PC-9 (cell line): Measurements from ENCODE around the gene PSMG2. TPM values are rescaled to one million over a fixed set of nuclear protein-coding genes. Genes with fewer than 3 reads are reported as not detected.

Experiments
- BruUV-seq: library from RNA; stranded (reverse); fragments of 400-500 nt; replicated peaks from 2 replicates; lab custom pipeline; 2021; lab: Mats Ljungman, UMichigan
- CTCF ChIA-PET: fragments of 300-600 bp; sonication (Branson Sonifier 250); formaldehyde crosslinking; loops from one replicate; lab custom pipeline; 2022; ENCODE audit warnings: antibody characterized with exemption; lab: Charles Lee
- POLR2A ChIA-PET: fragments of 300-600 bp; sonication (Branson Sonifier 250); formaldehyde crosslinking; loops from one replicate; lab custom pipeline; 2022; ENCODE audit warnings: antibody characterized with exemption; ENCODE audit not compliant: unreplicated experiment; lab: Charles Lee
- DNase-seq, 2 experiments: peaks; one replicate each; pipeline versions ENCODE4 v3.0.0 to v3.0.0-alpha.2; 2015 to 2022; ENCODE audit warnings: mixed read lengths in 1 of 2
- H2AFZ ChIP-seq: fragments of 200-600 bp; sonication (generic); 2 replicates; pipeline ENCODE4 v1.8.1; 2017; ENCODE audit warnings: antibody characterized with exemption
- H3F3A ChIP-seq: fragments of 200-600 bp; sonication (generic); 2 replicates; pipeline ENCODE4 v1.8.1; 2017; ENCODE audit warnings: antibody characterized with exemption, mild to moderate bottlenecking, low read depth; ENCODE audit not compliant: insufficient read depth
- H3K27ac ChIP-seq: fragments of 200-600 bp; sonication (generic); 2 replicates; pipeline ENCODE4 v1.6.1; 2016; ENCODE audit warnings: mixed run types
- H3K27me3 ChIP-seq: fragments of 200-600 bp; sonication (generic); 2 replicates; pipeline ENCODE4 v1.6.1; 2016; ENCODE audit warnings: low read depth, mixed run types; ENCODE audit not compliant: insufficient read depth
- H3K36me3 ChIP-seq: fragments of 200-600 bp; sonication (generic); 2 replicates; pipeline ENCODE4 v1.6.1; 2016; ENCODE audit warnings: low read depth, mixed run types
- H3K4me1 ChIP-seq: fragments of 200-600 bp; sonication (generic); replicated peaks from 2 replicates; pipeline ENCODE4 v1.6.1; 2016; ENCODE audit warnings: mixed run types; ENCODE audit not compliant: insufficient read depth
- H3K4me2 ChIP-seq: fragments of 200-600 bp; sonication (generic); 2 replicates; pipeline ENCODE4 v1.6.1; 2017; ENCODE audit warnings: mixed run types
- H3K4me3 ChIP-seq: fragments of 200-600 bp; sonication (generic); 2 replicates; pipeline ENCODE4 v1.6.1; 2016; ENCODE audit warnings: mixed run types
- H3K79me2 ChIP-seq: fragments of 200-600 bp; sonication (generic); 2 replicates; pipeline ENCODE4 v1.6.1; 2017; ENCODE audit warnings: low read depth, mixed run types
- H3K9me2 ChIP-seq: fragments of 200-600 bp; sonication (generic); 2 replicates; pipeline ENCODE4 v1.8.1; 2017; ENCODE audit warnings: mild to moderate bottlenecking; ENCODE audit not compliant: insufficient read depth
- H3K9me3 ChIP-seq: fragments of 200-600 bp; sonication (generic); 2 replicates; pipeline ENCODE4 v1.8.1; 2016; ENCODE audit warnings: low read depth; ENCODE audit not compliant: insufficient read depth
- H4K20me1 ChIP-seq: fragments of 200-600 bp; sonication (generic); 2 replicates; pipeline ENCODE4 v1.8.1; 2017; ENCODE audit not compliant: insufficient read depth
- EZH2 ChIP-seq: fragments of 200-600 bp; sonication (generic); IDR thresholded peaks from 2 replicates; pipeline ENCODE4 v1.8.0; 2017; ENCODE audit warnings: antibody characterized with exemption, low read depth
- intact Hi-C: fragments of 100-400 bp; cut with micrococcal nuclease; formaldehyde crosslinking; loops from one replicate; pipeline ENCODE4 v1.10.0; 2022; ENCODE audit not compliant: unreplicated experiment
- total RNA-seq: library from RNA; stranded (reverse); gene quantifications from 2 replicates; pipeline ENCODE4 v1.2.3, GENCODE V29; 2021
- TF ChIP-seq, protein P1 (sequence below): fragments of 200-600 bp; sonication (generic); conservative IDR thresholded peaks from 2 replicates; pipeline ENCODE4 v1.6.1; 2017; ENCODE audit warnings: mixed run types, antibody characterized with exemption, mild to moderate bottlenecking, moderate library complexity

The PSMG2 gene
- total RNA-seq, 1 experiment from 2014 or later = 123 TPM

DNA sequence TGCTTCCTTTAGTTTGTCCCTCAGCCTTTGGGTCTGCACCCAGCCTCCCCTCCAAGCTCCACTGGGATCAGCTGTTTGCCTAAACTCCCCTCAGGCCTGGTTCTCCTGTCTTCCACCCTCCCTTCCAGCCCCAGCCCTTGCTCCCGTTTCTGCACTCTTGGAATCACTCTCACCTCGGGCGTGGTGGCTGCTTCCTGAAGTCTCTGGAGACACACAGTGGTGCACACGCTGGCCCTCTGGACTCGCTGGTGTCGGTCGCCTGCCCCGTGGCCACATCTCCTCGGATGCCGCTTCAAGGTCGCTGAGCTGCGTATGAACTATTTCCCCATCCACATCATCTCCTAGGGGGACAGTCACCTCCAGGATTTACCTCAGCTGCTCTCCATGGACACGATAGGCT, 46.3 kb downstream of the PSMG2 start:
- no peaks in the 10 kb centered on the region for H3K4me1 ChIP-seq

DNA sequence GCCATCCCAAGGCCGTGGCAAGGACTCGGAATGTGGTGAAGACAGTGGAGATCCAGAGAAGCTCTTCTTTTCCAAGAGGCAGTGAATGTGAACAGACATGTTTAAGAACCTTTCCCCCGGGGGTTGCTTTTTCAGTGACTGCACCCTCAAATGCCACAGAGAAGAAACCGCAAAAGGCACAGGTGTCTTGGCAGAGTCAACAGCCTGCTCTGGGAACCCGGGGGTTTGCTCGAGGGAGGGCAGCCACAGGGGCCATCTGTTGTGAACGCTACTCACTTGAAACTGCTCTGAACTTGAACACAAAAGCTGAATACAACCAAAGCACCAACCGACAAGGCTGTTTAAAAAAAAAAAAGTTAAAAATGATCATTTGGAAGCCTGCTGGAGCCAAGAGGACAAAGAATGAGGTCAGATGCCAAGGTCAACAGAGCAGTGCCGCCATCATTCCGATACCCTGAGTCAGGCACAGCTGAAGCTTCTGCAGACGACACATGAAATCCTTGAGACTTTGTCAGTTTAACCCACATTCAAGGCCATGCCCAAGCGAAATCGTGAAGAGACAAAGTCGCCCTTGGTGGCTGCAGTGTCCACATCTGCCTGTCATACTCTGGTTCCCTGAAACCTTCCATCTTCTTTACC, 47.4 kb downstream of the PSMG2 start:
- no peaks in the 10 kb centered on the region for H3K27me3 ChIP-seq
- TF ChIP-seq, protein P1, sequence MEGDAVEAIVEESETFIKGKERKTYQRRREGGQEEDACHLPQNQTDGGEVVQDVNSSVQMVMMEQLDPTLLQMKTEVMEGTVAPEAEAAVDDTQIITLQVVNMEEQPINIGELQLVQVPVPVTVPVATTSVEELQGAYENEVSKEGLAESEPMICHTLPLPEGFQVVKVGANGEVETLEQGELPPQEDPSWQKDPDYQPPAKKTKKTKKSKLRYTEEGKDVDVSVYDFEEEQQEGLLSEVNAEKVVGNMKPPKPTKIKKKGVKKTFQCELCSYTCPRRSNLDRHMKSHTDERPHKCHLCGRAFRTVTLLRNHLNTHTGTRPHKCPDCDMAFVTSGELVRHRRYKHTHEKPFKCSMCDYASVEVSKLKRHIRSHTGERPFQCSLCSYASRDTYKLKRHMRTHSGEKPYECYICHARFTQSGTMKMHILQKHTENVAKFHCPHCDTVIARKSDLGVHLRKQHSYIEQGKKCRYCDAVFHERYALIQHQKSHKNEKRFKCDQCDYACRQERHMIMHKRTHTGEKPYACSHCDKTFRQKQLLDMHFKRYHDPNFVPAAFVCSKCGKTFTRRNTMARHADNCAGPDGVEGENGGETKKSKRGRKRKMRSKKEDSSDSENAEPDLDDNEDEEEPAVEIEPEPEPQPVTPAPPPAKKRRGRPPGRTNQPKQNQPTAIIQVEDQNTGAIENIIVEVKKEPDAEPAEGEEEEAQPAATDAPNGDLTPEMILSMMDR = no peak
- no peak for TF ChIP-seq EZH2
- no peak overlapping the region for H3K27ac ChIP-seq
- no peaks in the 10 kb centered on the region for H4K20me1 ChIP-seq
- no peak overlapping the region for H3K4me2 ChIP-seq
- H3K79me2 ChIP-seq = no peaks in the 10 kb centered on the region
- H3K4me1 ChIP-seq = no peaks in the 10 kb centered on the region
- ChIA-PET CTCF (no interaction called here), POLR2A (no interaction called here)
- H3K36me3 ChIP-seq = no peaks in the 10 kb centered on the region
- no TSS peak for BruUV-seq
- no peaks in the 10 kb centered on the region for H3F3A ChIP-seq
- intact Hi-C loops = no loop called here
- no peaks in the 10 kb centered on the region for H3K9me3 ChIP-seq
- H2AFZ ChIP-seq = no peak overlapping the region
- no peak overlapping the region for H3K4me3 ChIP-seq
- peak in 1 of 2 experiments; percentile 37 for DNase-seq
- H3K9me2 ChIP-seq = no peaks in the 10 kb centered on the region

More for the DNA sequence above, 46.3 kb downstream of the PSMG2 start:
- Histone ChIP-seq H3K4me2 (no peak overlapping the region), H3F3A (no peaks in the 10 kb centered on the region), H3K79me2 (no peaks in the 10 kb centered on the region), H3K27ac (no peak overlapping the region), H3K9me2 (no peaks in the 10 kb centered on the region), H3K4me3 (no peak overlapping the region), H3K36me3 (no peaks in the 10 kb centered on the region), H3K9me3 (no peaks in the 10 kb centered on the region), H2AFZ (no peak overlapping the region), H3K27me3 (no peaks in the 10 kb centered on the region), H4K20me1 (no peaks in the 10 kb centered on the region)
- ChIA-PET POLR2A (no interaction called here), CTCF (interaction anchor here (0.7 kb wide), 2 partner anchors 12 to 335 kb away, joined by 4 read pairs; no protein-coding TSS in a partner anchor)
- BruUV-seq = no TSS peak
- no peak for DNase-seq
- intact Hi-C loops = no loop called here
- TF ChIP-seq, protein P1 = no peak
- no peak for TF ChIP-seq EZH2

DNA sequence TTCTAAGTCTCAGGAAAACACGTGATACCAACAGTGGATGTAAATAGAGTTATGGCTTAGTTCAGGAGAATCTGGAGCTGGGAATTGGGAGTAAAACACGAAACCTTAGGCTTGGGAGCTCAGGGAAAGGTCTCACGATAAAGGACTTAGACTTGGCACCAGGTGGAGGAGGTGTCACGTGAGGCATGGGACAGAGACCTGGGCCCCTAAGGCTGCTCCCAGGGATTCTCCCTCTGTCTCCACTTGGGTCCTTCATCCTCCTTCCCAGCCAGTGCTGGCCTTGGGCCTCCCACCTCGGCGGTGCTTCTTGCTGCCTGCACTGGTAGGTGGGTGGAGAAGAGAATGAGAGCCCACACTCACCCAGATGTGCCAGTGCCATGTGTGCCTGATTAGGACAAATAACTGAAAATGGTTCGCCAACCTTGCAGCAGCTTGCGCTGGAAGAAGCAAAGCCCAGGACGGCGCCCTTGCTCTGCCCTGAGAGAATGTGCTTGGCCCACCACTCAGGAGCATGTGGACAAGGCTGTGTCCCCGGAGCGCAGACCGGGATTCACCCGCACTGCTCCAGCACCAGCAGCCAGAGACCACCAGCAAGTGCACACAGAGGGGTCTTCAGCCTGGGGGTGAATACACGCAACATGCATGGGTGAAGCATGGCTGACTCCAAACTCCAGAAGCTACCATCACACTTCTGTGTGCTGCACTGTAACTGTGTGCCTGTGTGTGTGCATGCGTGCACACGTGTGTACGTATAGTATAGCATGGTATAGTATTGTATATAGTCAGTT, 48.1 kb downstream of the PSMG2 start:
- no peaks in the 10 kb centered on the region for H3K79me2 ChIP-seq
- H3K9me3 ChIP-seq = no peaks in the 10 kb centered on the region
- no peaks in the 10 kb centered on the region for H3K9me2 ChIP-seq
- no peak overlapping the region for H3K27ac ChIP-seq
- DNase-seq = no peak
- intact Hi-C loops = no loop called here
- no peak overlapping the region for H3K4me3 ChIP-seq
- no peaks in the 10 kb centered on the region for H3K4me1 ChIP-seq
- POLR2A ChIA-PET = no interaction called here
- BruUV-seq = no TSS peak
- no peaks in the 10 kb centered on the region for H4K20me1 ChIP-seq
- no peaks in the 10 kb centered on the region for H3F3A ChIP-seq
- no peaks in the 10 kb centered on the region for H3K36me3 ChIP-seq
- CTCF ChIA-PET = no interaction called here
- H3K4me2 ChIP-seq = no peak overlapping the region
- TF ChIP-seq, protein P1 = no peak
- no peak for TF ChIP-seq EZH2
- H2AFZ ChIP-seq = no peak overlapping the region
- no peaks in the 10 kb centered on the region for H3K27me3 ChIP-seq
